Renal cortex interstitium (tissue), 11 donors: Measurements from ENCODE around the gene CFAP251. TPM values are rescaled to one million over a fixed set of nuclear protein-coding genes. Genes with fewer than 3 reads are reported as not detected.

Experiments
- DNase-seq, 11 donors: peaks; one replicate each; pipeline ENCODE4 v3.0.0-alpha.2; 2013; ENCODE audit warnings: low read depth in 9 of 11, low spot score in 4 of 11; ENCODE audit errors: extremely low read depth in 1 of 11
- polyA plus RNA-seq, 3 donors: library from polyadenylated mRNA; unstranded; fragments of 120-200 nt; gene quantifications; one replicate each; pipeline ENCODE4 v1.2.1, GENCODE V29; 2013; ENCODE audit not compliant: insufficient read length in 3 of 3

Gene CFAP251
- polyA plus RNA-seq, 3 donors = 9.2 to 17.1 (median 12.7) TPM

- no peak for DNase-seq
Observed at GRCh38 chr12:121933522-121934308, 15.3 kb downstream of the CFAP251 start.

DNA sequence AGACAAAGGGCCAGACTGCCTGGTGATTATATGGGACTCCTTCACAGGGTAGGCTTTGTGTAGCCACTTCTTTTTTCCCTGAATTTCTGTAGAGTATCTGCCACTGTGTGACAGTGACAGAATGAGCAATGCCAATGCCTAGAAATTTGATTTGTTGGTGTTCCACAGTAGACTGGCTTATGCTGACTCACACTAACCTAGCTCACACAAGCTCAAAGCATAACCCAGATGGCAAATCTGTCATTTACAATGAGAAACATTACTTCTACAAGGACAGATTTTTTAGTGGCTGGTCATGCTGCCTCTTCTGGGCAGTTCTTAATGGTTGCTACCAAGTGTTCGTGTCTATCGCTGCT is 15.9 kb downstream of the CFAP251 start:
- DNase-seq = no peak

- DNase-seq = no peak
Observed at GRCh38 chr12:121937654-121938053, 19.3 kb downstream of the CFAP251 start.

DNA sequence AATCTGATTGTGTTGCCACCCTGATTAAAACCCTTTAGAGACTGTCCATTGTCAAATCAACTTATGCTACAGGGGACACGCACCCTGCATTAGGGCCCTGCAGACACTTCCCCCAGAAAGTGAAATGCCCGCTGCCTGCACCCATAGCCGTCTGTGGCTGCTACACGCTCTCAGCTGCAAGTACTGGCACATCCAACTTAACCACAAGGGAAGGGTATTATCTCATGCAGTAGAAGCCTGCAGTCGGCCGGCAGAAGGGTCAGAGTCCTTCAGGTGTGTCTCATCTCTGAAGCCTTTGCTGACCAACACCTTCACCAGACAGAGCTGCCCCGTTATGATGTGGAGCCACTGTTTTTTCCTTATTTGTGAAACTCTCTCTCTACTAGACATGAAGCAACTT is 20.8 kb downstream of the CFAP251 start:
- no peak for DNase-seq

DNA sequence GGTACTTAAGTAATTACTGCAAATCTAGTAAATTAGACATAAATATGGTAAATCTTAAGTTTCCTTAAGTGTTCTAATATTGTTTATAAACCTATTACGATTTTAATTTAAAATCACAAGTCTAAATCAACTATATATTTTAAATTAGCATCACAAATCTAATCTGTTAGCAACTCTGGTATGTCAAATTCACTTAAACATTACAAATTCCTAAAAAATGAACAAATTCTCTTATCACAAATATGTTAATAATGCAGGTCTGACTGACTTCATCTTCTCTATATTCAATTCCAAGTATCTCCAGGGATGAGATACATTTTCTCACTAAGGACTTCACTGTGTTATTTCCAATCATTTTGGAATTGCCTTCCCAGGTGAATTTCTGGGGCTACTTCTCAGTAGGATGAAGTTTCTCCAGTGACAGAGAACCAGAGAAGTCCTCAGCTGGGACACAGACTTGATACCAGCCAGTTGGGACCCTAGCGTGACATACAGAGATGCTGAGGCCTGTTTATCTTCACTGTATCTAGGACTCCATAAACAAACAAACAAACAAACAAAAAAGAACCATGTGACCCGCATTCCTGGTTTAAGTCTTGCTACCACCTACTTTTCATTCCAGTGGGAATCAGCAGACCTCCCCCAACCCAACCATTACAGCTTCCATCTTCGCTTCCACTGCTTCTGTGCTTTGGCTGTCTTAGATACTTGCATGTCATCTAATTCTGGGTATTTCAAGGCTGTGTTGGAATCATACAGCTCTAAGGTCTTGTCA is 21.8 kb downstream of the CFAP251 start:
- no peak for DNase-seq

- no peak for DNase-seq
Observed at GRCh38 chr12:121942145-121942718, 23.8 kb downstream of the CFAP251 start.

- no peak for DNase-seq
Observed at GRCh38 chr12:121943926-121944325, 25.5 kb downstream of the CFAP251 start.

GRCh38 chr12:121946313-121947025 is 28.1 kb downstream of the CFAP251 start:
- no peak for DNase-seq

- DNase-seq = no peak
Observed at GRCh38 chr12:121947981-121948380, 29.6 kb downstream of the CFAP251 start.

- no peak for DNase-seq
Observed at GRCh38 chr12:121949648-121950397, 31.4 kb downstream of the CFAP251 start.

DNA sequence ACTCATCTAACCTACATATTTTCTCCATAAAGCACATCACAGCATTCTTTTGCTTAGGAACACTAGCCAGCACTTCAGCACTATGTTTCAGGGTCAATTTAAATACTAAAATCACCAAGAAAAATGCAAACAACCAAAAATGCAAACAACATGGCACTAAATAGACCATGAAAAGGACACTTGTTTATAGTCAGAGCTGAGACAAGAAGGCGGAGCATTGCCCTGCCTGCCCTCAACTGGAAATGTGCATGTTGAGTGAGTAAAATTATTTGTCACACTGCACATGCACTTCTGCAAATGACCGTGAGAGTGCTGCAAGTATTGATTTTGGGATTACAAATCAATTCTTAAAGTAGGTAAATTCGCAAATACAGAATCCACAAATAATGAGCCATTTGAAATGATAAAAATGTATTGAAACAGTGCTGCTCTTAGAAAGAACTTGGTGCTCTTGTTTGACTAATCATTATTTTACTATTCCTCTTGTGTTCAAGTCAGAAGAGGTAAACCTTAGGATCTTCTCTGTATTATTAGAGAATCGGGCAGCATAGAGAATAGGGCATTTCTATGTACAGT is 34.8 kb downstream of the CFAP251 start:
- DNase-seq = no peak

DNA sequence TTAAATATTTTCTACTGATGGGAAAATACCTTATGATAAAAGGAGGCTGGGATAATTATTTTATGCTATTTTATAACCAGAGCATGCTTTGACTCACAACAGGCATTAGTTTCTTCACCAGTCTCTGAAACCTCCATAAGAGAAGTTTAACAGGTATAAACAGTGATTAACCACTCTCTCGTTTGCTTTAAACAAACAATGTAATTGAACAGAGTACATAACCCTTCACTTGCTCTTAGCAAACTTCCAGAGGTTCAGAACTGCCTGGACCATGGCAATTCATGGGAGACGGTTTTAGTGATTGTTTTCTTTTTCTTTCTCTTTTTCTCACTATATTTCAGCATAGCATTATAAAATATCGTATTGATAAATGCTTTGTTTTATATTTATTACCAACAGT is 35.3 kb downstream of the CFAP251 start:
- DNase-seq = no peak

- no peak for DNase-seq
Observed at GRCh38 chr12:121955258-121956237, 37.2 kb downstream of the CFAP251 start.

DNA sequence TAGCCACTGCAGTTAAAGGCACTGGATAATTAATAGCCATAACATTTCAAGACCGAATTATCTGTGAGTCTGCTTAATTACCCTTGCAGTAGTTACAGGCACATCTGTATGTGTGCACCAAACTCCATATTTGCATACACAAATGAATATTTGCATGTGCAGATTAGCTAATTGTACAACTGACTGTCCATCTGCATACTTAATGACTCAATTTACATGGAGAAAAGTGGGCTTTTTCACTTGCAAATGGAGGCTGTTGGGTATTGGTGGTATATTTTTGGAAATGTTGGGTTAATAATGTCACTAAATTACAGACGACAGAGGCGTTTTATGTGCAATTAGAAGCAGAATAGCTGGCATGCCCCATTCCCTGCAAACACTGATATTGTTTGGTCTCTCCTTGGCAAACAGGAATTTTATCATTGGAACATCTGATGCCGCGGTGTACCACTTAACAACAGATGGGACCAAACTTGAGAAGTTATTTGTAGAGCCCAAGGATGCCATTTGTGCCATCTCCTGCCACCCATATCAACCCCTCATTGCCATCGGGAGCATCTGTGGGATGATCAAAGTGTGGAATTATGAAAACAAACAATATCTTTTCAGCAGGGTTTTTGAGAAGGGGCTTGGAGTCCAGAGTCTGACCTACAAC is 39.6 kb downstream of the CFAP251 start:
- no peak for DNase-seq

- DNase-seq = no peak
Observed at GRCh38 chr12:121958541-121959240, 40.3 kb downstream of the CFAP251 start.

GRCh38 chr12:121960541-121960940 is 42.1 kb downstream of the CFAP251 start:
- no peak for DNase-seq
